ENCODE results near the gene TRMT61B.

DNA sequence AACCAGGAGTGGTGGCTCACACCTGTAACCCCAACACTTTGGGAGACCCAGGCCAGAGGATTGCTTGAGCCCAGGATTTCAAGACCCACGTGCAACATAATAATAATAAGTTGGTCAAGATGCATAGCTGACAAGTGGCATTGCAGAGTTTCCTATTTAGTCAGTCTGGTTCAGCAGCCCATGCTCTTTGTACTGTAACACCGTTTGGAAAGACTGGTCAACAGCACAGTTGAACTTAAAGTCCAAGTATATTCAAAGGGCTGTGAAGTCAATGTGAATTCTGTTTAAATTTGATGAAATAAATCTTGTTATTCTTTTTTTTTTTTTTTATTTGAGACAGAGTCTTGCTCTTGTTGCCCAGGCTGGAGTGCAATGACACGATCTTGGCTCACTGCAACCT, 1.5 kb upstream of the TRMT61B start:
- TF ChIP-seq POLR2A (IDR thresholded peaks at IDR 0.05; ENCODE audit: low read depth, low read length) (no peak), SPI1 (IDR thresholded peaks at IDR 0.05; ENCODE audit: low read depth, low read length) (no peak), PAX5 (IDR thresholded peaks at IDR 0.05; ENCODE audit: insufficient read depth, low read length, severe bottlenecking) (no peak), POU2F2 (IDR thresholded peaks at IDR 0.05; ENCODE audit: low read depth, low read length) (no peak), TAF1 (IDR thresholded peaks at IDR 0.05; ENCODE audit: low read depth, low read length) (no peak), POLR2AphosphoS5 (IDR thresholded peaks at IDR 0.05; ENCODE audit: low read depth, low read length) (no peak)
